GM23248 (cell line): ENCODE measurements around the gene MAML2.

Source experiments
- EZH2 ChIP-seq: fragments of 200-600 bp; sonication (generic); IDR thresholded peaks from 2 replicates; pipeline ENCODE4 v1.6.1; 2018; ENCODE audit warnings: antibody characterized with exemption, mild to moderate bottlenecking; ENCODE audit not compliant: insufficient read depth, poor library complexity, severe bottlenecking
- EZH2phosphoT487 ChIP-seq: fragments of 200-600 bp; sonication (generic); IDR thresholded peaks from 2 replicates; pipeline ENCODE4 v1.6.1; 2018; ENCODE audit warnings: antibody characterized with exemption, moderate library complexity, mild to moderate bottlenecking, low read depth; ENCODE audit not compliant: insufficient read depth

DNA sequence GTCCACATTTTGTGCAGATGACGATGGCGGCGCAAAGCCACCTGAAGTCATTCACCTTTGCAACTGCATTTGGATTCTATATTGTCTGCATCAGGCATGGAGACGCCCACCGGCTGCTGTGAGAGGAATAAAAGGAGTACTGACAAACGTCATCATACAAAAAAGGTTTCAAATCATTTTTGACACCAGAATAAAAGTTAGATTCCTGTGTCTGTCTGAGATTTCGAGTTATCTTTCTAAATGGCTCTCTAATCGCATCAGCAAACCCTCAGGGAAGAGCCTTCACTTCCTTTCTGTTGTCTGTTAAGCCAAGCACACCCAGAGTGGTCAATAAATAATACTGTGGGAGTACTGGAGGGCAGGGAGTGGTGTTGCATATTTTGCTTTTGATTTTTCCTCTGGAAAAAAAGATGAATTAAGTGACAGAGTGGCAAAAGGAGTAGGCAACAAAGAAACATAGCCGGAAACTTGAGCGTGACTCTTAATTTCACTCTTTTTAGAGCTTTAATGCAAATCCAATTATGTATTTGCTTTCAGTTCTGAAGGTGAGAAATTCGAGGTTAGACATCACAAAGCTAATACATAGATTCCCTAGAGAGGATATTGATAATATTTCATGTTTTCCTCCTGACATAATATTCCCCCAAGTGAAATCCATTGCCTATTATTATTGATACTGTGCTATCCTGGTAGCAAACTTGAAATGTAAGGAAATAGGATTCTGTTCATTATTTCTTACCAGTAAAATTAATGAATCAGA is 268.3 kb downstream of the MAML2 start:
- TF ChIP-seq EZH2phosphoT487 (no peak), EZH2 (no peak)
